Adrenal gland (tissue), 5 donors: ENCODE data around the gene SPRR1B.

ENCODE experiments used
- CTCF ChIP-seq, 6 experiments: fragments of 450-650 bp in 4 of 6; fragments of 200-600 bp in 2 of 6; sonication (generic) in 1 of 6; IDR thresholded peaks; 1 replicate in 5 of 6; 2 replicates in 1 of 6; pipeline versions ENCODE4 v1.5.1 to v1.8.0; 2016 to 2021; ENCODE audit warnings: antibody characterized with exemption in 6 of 6, mild to moderate bottlenecking in 2 of 6, moderate library complexity in 1 of 6
- POLR2A ChIP-seq, 2 donors: fragments of 450-650 bp; IDR thresholded peaks; one replicate each; pipeline ENCODE4 v1.6.1; 2017; ENCODE audit warnings: antibody characterized with exemption in 2 of 2, mild to moderate bottlenecking in 2 of 2, moderate library complexity in 1 of 2
- donor health status: DM: no; HTN: no; CAD: no.

GRCh38 chr1:152983234-152983633 is 47.8 kb upstream of the SPRR1B start:
- no peak for TF ChIP-seq CTCF (IDR thresholded peaks at IDR 0.05)
- TF ChIP-seq POLR2A (IDR thresholded peaks at IDR 0.05), result no peak
